Adrenal gland (tissue), 5 donors: ENCODE results near the gene ZNF57.

Source experiments
- CTCF ChIP-seq, 6 experiments: fragments of 450-650 bp in 4 of 6; fragments of 200-600 bp in 2 of 6; sonication (generic) in 1 of 6; IDR thresholded peaks; 1 replicate in 5 of 6; 2 replicates in 1 of 6; pipeline versions ENCODE4 v1.5.1 to v1.8.0; 2016 to 2021; ENCODE audit warnings: antibody characterized with exemption in 6 of 6, mild to moderate bottlenecking in 2 of 6, moderate library complexity in 1 of 6
- POLR2A ChIP-seq, 2 donors: fragments of 450-650 bp; IDR thresholded peaks; one replicate each; pipeline ENCODE4 v1.6.1; 2017; ENCODE audit warnings: antibody characterized with exemption in 2 of 2, mild to moderate bottlenecking in 2 of 2, moderate library complexity in 1 of 2
- donor health status: DM: no; HTN: no; CAD: no.

DNA sequence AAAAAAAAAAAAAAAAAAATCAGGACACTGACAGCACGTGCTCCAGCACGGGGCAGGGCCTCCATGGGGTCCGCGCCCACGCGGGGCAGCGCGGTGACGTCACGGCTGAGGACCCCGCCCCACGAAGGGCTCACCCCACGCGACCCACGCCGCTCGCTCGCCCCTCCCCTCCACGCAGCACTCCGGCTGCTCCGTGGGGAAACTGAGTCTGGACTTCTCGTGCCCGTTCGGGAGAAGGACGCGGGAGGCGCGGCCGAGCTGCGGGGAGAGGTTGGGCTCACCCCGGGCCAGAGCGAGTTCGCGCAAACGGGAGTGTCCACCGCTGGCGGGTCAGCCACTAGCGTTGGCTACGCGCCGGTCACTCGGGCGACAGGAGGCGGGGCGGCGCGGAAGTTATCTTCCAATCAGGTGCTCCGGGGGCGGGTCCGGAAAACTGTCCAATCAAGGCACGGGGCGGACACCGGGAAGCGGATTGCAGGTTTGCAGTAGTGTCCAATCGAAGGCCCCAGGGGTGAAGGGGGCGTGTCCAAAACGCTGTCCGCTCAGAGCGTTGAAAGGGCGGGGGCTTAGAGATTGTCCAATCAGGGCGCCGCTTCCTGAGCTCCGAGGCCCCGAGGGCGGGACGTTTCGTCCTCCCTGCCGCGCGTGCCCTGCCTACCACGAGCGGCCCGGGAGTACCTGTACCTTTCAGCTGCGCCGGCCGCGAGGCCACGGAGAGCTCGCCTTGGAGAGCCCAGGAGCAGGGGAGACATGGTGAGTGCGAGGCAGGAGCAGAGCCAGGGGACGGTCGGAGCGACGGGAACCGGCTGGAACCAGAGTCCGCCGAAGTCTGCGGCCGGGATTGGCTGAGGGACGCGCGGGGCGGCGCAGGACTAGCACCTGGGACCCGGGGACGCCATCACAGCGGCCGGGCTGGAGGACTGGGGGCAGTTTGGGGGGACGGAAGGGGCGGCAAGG, at the start of gene ZNF57:
- no peak for TF ChIP-seq CTCF (IDR thresholded peaks at IDR 0.05)
- peak in 1 of 2 donors; percentile 78 for TF ChIP-seq POLR2A (IDR thresholded peaks at IDR 0.05)
